B cell (primary cell): ENCODE data around the gene JUNB. TPM values are rescaled to one million over a fixed set of nuclear protein-coding genes. Genes with fewer than 3 reads are reported as not detected.

ENCODE experiments used
- ATAC-seq: fragments of 200-7000 bp; cut with Tn5 transposase; one replicate; pipeline ENCODE4 v1.10.0; 2021; ENCODE audit warnings: low read depth, mild to moderate bottlenecking, moderate number of reproducible peaks, moderate library complexity
- CTCF ChIA-PET: fragments of 350-600 bp; sonication (Branson Sonifier 250); formaldehyde crosslinking; loops from one replicate; lab custom pipeline; 2021; ENCODE audit warnings: antibody characterized with exemption, inconsistent platforms; lab: Charles Lee
- POLR2A ChIA-PET: fragments of 350-600 bp; sonication (Branson Sonifier 250); formaldehyde crosslinking; loops from one replicate; lab custom pipeline; 2021; ENCODE audit warnings: antibody characterized with exemption; lab: Charles Lee
- DNase-seq: peaks from one replicate; pipeline ENCODE4 v3.0.0; 2013
- H2AFZ ChIP-seq: 2 replicates; pipeline ENCODE4 v1.6.1; 2012; ENCODE audit warnings: mild to moderate bottlenecking, low read depth, low read length; ENCODE audit not compliant: insufficient read depth, poor library complexity, severe bottlenecking
- H3K27ac ChIP-seq, 2 donors: 1 replicate in 1 of 2; 2 replicates in 1 of 2; pipeline ENCODE4 v1.5.1; 2012 to 2013; ENCODE audit warnings: low read length in 2 of 2, mild to moderate bottlenecking in 2 of 2, moderate library complexity in 1 of 2
- H3K27me3 ChIP-seq, 4 experiments: fragments of 200-600 bp in 1 of 4; sonication (generic) in 1 of 4; replicated peaks in 1 of 4; 1 replicate in 2 of 4; 2 replicates in 2 of 4; pipeline versions ENCODE4 v1.6.1 to v1.7.0; 2013 to 2016; ENCODE audit warnings: low read length in 3 of 4, mild to moderate bottlenecking in 2 of 4, mixed read lengths in 1 of 4, moderate library complexity in 1 of 4; ENCODE audit not compliant: insufficient read depth in 4 of 4, control insufficient read depth in 3 of 4; ENCODE audit errors: control extremely low read depth in 1 of 4
- H3K36me3 ChIP-seq, 2 experiments: replicated peaks in 1 of 2; 1 replicate in 1 of 2; 2 replicates in 1 of 2; pipeline versions ENCODE4 v1.6.1 to v1.7.1; 2013; ENCODE audit warnings: low read length in 1 of 2; ENCODE audit not compliant: insufficient read depth in 2 of 2, control insufficient read depth in 1 of 2; ENCODE audit errors: control extremely low read depth in 1 of 2, extremely low read depth in 1 of 2
- H3K4me1 ChIP-seq, 2 donors: fragments of 200-600 bp in 1 of 2; sonication (generic) in 1 of 2; 1 replicate in 1 of 2; 2 replicates in 1 of 2; pipeline versions ENCODE4 v1.5.1 to v1.6.1; 2013 to 2017; ENCODE audit warnings: low read length in 2 of 2; ENCODE audit not compliant: control insufficient read depth in 2 of 2, insufficient read depth in 2 of 2
- H3K4me2 ChIP-seq: replicated peaks from 2 replicates; pipeline ENCODE3; 2012; ENCODE audit warnings: mild to moderate bottlenecking, low read depth, low read length; ENCODE audit not compliant: poor library complexity, severe bottlenecking
- H3K4me3 ChIP-seq, 5 experiments: fragments of 200-600 bp in 1 of 5; sonication (generic) in 1 of 5; 1 replicate in 3 of 5; 2 replicates in 2 of 5; pipeline versions ENCODE4 v1.5.1 to v1.7.0; 2011 to 2016; ENCODE audit warnings: low read length in 4 of 5, mild to moderate bottlenecking in 4 of 5, low read depth in 2 of 5, control low read depth in 1 of 5, moderate library complexity in 1 of 5; ENCODE audit not compliant: insufficient read depth in 1 of 5; ENCODE audit errors: control extremely low read depth in 1 of 5, extremely low read depth in 1 of 5
- H3K79me2 ChIP-seq: fragments of 200-600 bp; sonication (generic); one replicate; pipeline ENCODE4 v1.6.0; 2016; ENCODE audit warnings: low read length; ENCODE audit not compliant: control insufficient read depth, insufficient read depth
- H3K9ac ChIP-seq: fragments of 200-600 bp; sonication (generic); 2 replicates; pipeline ENCODE4 v1.6.1; 2017; ENCODE audit warnings: mild to moderate bottlenecking, low read length, moderate library complexity
- H3K9me3 ChIP-seq, 3 donors: one replicate each; pipeline versions ENCODE4 v1.6.1 to v1.7.1; 2013; ENCODE audit warnings: low read length in 2 of 3; ENCODE audit not compliant: control insufficient read depth in 2 of 3, insufficient read depth in 1 of 3; ENCODE audit errors: control extremely low read depth in 1 of 3
- H4K20me1 ChIP-seq: 2 replicates; pipeline ENCODE4 v1.6.0; 2012; ENCODE audit warnings: mild to moderate bottlenecking, low read length; ENCODE audit not compliant: insufficient read depth, control insufficient read depth, poor library complexity, severe bottlenecking
- H3K27ac Mint-ChIP-seq: one replicate; pipeline ENCODE4 v1.8.0; 2021; ENCODE audit warnings: mixed read lengths
- H3K27me3 Mint-ChIP-seq: one replicate; pipeline ENCODE4 v1.8.0; 2021; ENCODE audit warnings: mixed read lengths
- H3K4me1 Mint-ChIP-seq: one replicate; pipeline ENCODE4 v1.8.0; 2021; ENCODE audit warnings: mixed read lengths
- H3K4me3 Mint-ChIP-seq: one replicate; pipeline ENCODE4 v1.8.0; 2021; ENCODE audit warnings: mixed read lengths
- H3K9me3 Mint-ChIP-seq: one replicate; pipeline ENCODE4 v1.8.0; 2022; ENCODE audit warnings: mixed read lengths; ENCODE audit not compliant: insufficient read depth
- CTCF ChIP-seq: fragments of 200-600 bp; IDR thresholded peaks from one replicate; pipeline ENCODE4 v1.8.0; 2022; ENCODE audit warnings: antibody characterized with exemption, mild to moderate bottlenecking
- EZH2 ChIP-seq: IDR thresholded peaks from 2 replicates; pipeline ENCODE4 v1.6.1; 2012; ENCODE audit warnings: borderline replicate concordance, low read depth, mild to moderate bottlenecking, moderate library complexity, low read length; ENCODE audit not compliant: insufficient read depth, poor library complexity, severe bottlenecking
- WGBS: methylation state at CpG from one replicate; pipeline ENCODE4 v1.1.5; 2013; ENCODE audit warnings: missing lambda C conversion rate; ENCODE audit not compliant: insufficient coverage; 5-methylcytosine and 5-hydroxymethylcytosine counted together
- intact Hi-C: fragments of 100-400 bp; cut with micrococcal nuclease; formaldehyde crosslinking; loops from one replicate; pipeline ENCODE4 v1.10.0; 2022
- polyA plus RNA-seq: library from polyadenylated mRNA; depleted of rRNA; stranded (reverse); fragments of >200 nt; gene quantifications from 2 replicates; pipeline ENCODE4 v1.2.3, GENCODE V29; 2012
- total RNA-seq, 2 donors: library from RNA; stranded (reverse); fragments of 120-200 nt in 1 of 2; gene quantifications; 1 replicate in 1 of 2; 2 replicates in 1 of 2; pipeline versions ENCODE4 v1.2.3 to v1.2.4, GENCODE V29; 2013 to 2022

The JUNB gene
- total and polyA plus RNA-seq, 2 donors (not counting 1 experiment from before 2014, with no cell fraction given), result 206 to 4,055 TPM

GRCh38 chr19:12802267-12803106, 11.2 kb downstream of the JUNB start:
- TF ChIP-seq CTCF (no peak), EZH2 (no peak)
- Mint-ChIP-seq H3K27ac (peak overlapping the region; percentile 65), H3K27me3 (peaks cover 3% of the 10 kb centered on the region), H3K4me3 (peak overlapping the region; percentile 88), H3K4me1 (peaks cover 32% of the 10 kb centered on the region), H3K9me3 (no peaks in the 10 kb centered on the region)
- ChIA-PET POLR2A (interaction anchor here (1.1 to 1.9 kb wide), 2 partner anchors 10 to 26 kb away, joined by 8 to 10 read pairs; partner anchors contain the start of gene JUNB), CTCF (interaction anchor here (1.0 to 17.9 kb wide), 3 partner anchors 32 to 45 kb away, joined by 5 to 1147 read pairs (median 8); partner anchors contain the start of gene HOOK2)
- 39% methylated on average over 16 of the region's 22 CpGs for WGBS
- Histone ChIP-seq H3K4me2 (peak overlapping the region; percentile 100), H3K79me2 (peaks cover 15% of the 10 kb centered on the region), H4K20me1 (no peaks in the 10 kb centered on the region), H3K9ac (peak overlapping the region; percentile 87), H3K4me3 (peak overlapping the region in 4 of 5 experiments; percentile 60 to 87 (median 84)), H3K4me1 (peaks cover 25 to 37% of the 10 kb centered on the region in 2 donors), H3K36me3 (peaks cover 0 to 3% of the 10 kb centered on the region in 2 experiments), H3K27me3 (no peaks in the 10 kb centered on the region), H3K27ac (no peak overlapping the region), H3K9me3 (peaks cover 0 to 4% (median 0%) of the 10 kb centered on the region in 3 donors), H2AFZ (peak overlapping the region; percentile 87)
- ATAC-seq, result no peak
- DNase-seq, result no peak
- intact Hi-C loops, result no loop called here
